ENCODE data around the gene ACRV1.
"Not testable (repeated sequence)": the region's sequence is repeated elsewhere in the genome, so short reads cannot be mapped to it uniquely, and the experiment has no call there.

ACRV1 gene, protein sequence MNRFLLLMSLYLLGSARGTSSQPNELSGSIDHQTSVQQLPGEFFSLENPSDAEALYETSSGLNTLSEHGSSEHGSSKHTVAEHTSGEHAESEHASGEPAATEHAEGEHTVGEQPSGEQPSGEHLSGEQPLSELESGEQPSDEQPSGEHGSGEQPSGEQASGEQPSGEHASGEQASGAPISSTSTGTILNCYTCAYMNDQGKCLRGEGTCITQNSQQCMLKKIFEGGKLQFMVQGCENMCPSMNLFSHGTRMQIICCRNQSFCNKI

GRCh38 chr11:125680747-125681146, at the start of gene ACRV1:
TSS of gene ACRV1 (minus strand) at chr11:125680847. CDS start at chr11:125680780, 67 bp downstream.
- DNase-seq, result no peak

GRCh38 chr11:125728969-125729368, 48.3 kb upstream of the ACRV1 start:
- DNase-seq, result no peak

- DNase-seq, result no peak
These were observed 43.5 kb upstream of the ACRV1 start for GRCh38 chr11:125724125-125724524.

GRCh38 chr11:125720781-125721180, 40.1 kb upstream of the ACRV1 start:
- DNase-seq, result no peak

GRCh38 chr11:125704686-125705085, 24.0 kb upstream of the ACRV1 start:
- DNase-seq, result not testable (repeated sequence)

GRCh38 chr11:125701858-125702621, 21.4 kb upstream of the ACRV1 start:
- DNase-seq, result no peak

GRCh38 chr11:125701018-125701610, 20.5 kb upstream of the ACRV1 start:
- no peak for DNase-seq

- no peak for DNase-seq
These were observed 14.3 kb upstream of the ACRV1 start for GRCh38 chr11:125694951-125695350.

DNA sequence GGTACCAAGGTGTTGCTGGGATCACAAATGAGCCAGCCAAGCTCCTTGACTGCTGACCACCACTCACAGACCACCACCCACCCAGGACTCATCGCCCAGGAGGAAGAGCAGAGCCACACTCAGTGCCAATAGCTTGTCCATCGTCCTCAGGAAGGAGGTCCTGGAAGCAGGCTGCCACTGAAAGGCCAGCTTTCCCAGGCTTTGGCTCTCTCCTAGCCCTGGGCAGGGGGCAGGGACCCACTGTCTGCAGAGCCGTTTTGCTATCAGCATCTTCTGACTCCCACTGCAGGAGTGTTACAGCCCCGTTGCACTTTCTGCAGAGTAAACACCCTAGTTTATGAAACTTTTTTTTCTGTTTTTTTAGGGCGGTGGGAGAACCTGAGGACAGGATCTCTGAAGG, 12.2 kb upstream of the ACRV1 start:
- no peak for DNase-seq

GRCh38 chr11:125690006-125690405, 9.4 kb upstream of the ACRV1 start:
- DNase-seq, result no peak

DNA sequence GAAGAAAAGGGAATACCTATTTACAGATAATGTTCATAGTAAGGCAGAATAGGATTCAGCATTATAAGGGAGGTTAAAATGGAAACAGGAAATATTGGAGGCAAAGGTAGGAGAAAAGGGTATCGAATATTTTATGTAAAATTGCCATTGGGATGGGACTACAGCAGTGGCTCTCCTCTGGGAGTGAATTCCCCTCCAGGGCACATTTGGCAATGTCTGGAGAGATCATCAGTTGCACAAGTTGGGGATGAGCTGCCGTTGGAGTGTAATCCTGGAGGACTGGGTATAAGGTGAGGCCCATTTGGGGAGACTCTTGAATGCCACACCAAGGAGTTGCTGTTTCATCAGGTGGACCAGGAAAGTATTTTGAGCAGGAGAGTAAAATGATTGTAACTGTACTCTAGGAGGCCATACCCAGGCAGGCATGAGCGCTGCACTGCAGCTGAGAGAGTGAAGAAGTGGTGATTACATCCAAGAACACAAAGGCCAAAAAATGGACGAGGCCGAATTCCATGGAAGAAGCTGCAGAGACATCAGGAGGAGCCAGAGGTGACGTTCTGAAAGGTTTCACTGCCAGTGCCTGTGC, 8.7 kb upstream of the ACRV1 start:
- no peak for DNase-seq

GRCh38 chr11:125688632-125689031, 8.0 kb upstream of the ACRV1 start:
- no peak for DNase-seq

GRCh38 chr11:125688066-125688465, 7.4 kb upstream of the ACRV1 start:
- no peak for DNase-seq

DNA sequence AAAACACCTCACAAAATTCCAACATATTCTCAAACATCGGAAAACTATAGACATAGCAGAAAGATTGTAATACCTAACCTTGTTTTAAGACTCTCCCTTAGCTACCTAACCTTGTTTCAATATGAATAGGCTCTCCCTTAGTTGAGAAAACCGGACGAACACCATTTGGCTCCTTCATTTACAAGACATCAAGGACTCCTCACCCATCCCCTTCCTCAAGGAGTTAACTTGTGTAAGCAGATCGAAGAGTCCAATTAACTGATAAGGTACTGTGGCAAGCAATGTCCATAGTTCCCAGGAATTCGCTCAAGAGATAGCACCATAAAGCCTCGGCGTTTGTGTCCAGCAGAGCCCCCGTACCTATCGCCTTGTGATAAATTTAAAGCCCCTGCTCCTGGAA, 4.6 kb upstream of the ACRV1 start:
- no peak for DNase-seq

DNA sequence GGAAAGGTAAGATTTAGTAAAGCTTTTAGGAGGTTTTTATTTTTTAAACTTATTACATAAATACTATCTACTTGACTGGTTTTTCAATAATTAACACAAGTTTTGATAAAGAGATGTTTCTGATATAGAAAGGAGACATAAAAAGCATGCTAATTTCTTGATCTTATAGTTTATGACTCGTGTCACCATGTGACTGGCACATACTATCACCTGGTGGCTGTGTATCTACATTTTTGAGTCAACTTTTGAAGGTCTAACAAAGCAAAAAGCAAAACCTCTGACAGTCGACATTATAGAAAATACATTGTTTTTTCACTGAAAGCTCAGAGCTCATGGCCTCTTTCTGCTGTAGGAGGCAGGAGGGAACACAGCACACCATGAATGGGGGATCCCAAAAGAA, 810 bp downstream of the ACRV1 start:
- DNase-seq, result no peak

DNA sequence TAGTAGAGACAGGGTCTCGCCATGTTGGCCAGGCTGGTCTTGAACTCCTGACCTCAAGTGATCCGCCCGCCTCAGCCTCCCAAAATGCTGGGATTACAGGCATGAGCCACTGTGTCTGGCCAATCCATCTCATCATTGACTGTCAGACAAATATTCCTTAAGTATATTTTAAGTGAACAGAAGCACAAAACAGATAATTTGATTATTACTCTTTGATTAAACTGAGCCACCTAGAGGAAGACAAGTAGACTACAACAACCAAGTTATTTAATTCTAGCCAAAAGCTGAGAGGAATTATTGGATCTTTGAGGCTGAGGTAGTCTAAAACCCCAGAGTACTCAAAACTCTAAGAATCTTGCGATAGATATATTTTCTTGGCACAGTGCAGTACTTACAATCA, 1.2 kb downstream of the ACRV1 start:
- DNase-seq, result no peak

DNA sequence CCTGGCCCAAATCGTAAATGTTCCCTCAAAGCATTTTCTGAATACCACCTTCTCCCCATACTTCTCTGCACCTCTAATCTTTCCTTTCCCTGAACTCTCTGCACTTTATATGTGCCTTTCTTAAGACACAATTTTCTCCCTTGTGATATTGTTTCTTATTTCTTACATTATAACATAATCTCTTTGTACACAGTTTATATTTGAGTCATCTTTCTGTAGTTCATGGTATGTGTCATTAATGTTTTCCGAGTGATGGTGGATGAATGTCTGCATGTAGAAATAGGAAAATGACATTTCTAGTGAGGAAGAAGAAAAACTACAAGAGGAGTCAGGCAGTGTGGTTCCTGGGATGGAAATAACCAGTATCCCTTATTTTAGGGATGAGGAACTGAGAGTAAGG, 5.5 kb downstream of the ACRV1 start:
- no peak for DNase-seq

DNA sequence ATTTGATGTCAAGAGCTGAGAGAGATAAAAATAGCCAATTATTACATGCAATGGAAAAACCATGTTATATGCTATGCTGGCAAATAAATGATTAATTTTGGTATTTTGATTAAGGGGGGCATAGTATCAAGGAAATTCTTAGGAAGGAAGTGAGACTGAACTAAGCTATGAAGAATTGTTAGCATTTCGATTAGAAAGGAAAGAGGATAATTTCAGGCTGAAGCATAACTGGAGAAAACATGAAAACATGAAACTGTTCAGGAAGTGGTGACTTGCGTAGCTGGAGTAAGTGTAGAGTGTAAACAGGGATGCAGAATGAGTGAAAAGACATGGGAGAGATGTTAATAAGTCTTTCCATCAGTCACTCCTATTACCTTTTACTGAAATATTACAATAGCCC, 6.4 kb downstream of the ACRV1 start:
- no peak for DNase-seq

DNA sequence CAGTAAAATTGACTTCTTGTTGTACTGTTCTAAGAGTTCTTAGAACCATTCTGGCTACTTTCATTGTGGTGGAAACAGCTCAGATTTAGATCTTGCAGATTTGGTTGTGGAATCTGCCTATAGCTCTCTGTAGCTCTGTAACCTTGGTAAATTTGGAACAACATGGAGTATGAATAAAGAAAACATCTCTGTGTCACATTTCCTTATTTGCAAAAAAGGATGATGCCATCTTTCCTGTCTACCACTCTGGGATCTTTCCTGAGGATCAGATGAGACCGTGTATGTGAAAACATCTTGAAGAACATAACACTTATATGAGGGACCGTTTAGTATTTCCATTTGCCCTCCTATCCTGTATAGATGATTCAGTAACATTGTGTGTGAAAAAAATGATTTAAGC, 9.1 kb downstream of the ACRV1 start:
- DNase-seq, result no peak

DNA sequence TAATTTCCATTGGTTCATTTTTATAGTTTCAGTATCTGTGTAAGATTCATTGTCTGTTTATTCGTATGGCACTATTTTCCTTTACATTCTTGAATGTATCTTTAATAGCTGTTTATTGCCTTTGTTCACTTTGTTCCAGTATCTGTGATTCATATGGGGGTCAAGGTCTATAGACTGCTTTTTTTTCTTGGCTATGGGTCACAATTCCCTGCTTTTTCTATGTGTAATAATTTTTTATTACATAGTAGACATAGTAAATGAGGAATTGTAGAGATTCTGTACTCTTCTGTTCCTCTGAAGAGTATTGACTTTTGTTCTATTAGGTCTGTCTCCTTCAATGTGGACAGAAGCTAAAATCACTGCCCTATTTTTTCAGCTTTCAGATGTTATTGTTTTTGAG, 10.5 kb downstream of the ACRV1 start:
- no peak for DNase-seq

- no peak for DNase-seq
These were observed 13.5 kb downstream of the ACRV1 start for GRCh38 chr11:125667151-125667550.

GRCh38 chr11:125663910-125664309, 16.7 kb downstream of the ACRV1 start:
- DNase-seq, result no peak

DNA sequence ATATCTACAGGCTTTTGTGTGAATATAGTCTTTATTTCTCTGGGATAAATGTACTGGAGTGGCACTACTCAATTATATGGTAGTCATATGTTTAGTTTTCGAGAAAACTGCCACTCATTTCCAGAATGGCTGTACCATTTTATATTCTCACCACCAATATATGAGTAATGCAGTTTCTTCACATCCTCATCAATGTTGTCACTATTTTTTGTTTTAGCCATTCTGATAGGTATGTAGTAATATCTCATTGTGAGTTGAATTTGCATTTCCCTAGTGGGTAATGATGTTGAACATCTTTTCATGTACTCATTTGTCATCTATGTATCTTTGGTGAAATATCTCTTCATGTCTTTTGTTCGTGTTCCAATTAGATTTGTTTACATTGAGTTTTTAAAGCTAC, 18.0 kb downstream of the ACRV1 start:
- no peak for DNase-seq
